A549 treated with AZD9567 at 1 μM for 4 hours (cell line): ENCODE data around the gene SYVN1. TPM values are rescaled to one million over a fixed set of nuclear protein-coding genes. Genes with fewer than 3 reads are reported as not detected.

Experiments
- total RNA-seq: library from RNA; stranded (reverse); fragments of 200-300 nt; extraction: Qiagen RNA extraction; gene quantifications from 5 replicates; pipeline ENCODE4 v1.2.3, GENCODE V29; 2022; ENCODE audit not compliant: insufficient read depth

The SYVN1 gene
- 32.1 to 46.1 TPM (median 43.1 TPM) in 5 replicates for total RNA-seq

DNA sequence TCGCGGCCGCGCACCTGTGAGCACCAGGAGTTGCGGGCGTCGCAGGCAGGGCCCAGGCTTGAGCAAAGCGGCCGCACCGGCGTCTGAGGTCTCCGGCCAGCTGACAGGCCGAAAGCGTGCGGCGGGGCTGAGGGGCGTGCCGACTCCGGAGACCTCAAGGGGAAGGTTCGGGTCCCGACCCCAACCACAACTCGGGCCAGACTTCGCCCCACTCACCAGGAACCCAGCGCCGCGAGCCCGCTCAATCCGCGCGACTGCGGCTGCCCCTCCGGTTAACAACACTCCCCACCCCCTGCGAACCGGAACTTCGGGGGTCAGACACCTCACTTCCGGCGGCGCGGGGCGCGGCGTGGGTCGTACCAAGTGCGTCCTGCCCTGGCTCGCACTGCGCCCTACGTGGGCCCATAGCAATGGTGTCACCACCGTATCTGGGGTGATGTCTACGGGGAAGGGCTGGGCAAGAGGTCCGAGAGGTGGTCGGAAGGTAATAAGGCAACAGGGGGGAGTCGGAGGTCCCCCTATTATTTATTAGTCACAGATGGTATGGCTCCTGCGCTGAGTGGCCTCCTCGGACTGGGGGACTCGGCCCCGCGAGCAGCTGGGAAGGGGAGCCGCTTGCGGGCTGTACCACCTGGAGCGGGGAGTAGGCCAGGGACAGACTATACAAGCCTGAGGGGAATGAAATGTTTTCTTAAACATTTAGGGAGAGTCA, at the start of gene SYVN1:
SYVN1 (minus strand) TSS at position 280 of the 712 bp plus-strand sequence. CDS start 918 bp downstream, outside the sequence.

DNA sequence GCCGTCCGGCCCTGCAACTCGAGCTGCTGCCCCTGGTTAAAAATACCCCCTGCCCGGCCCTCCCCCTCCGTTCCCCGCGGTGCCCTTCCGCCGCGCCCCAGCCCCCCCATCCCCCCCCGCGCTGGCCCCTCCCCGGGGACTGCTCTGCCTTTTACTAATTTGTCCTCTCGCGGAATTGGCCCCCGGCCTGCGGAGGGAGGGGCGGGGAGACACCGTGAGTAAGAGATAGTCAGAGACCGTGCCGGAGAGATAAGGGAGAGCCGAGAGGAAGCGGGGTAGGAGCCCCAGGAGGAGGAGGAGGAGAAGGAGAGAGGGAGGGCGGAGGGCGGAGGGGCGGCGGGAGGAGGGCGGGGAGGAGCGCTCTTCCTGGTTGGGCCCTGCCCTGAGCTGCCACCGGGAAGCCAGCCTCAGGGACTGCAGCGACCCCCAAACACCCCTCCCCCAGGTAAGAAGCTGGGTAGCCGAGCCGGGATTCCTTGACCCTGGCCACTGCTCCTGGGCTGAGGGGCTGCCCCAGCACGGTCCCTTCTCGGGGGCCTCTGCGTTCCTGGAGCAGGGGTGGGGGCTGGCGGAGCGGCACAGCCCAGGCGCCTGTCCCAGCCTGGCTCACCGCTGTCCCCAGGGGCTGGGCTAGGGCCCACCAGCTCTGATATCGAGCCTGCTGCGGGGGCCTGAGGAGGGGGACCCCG, 47.4 kb upstream of the SYVN1 start, which contains the start of gene CAPN1:
CAPN1 (plus strand) TSS at position 360 of the 689 bp plus-strand sequence. CDS start 774 bp downstream, outside the sequence.

DNA sequence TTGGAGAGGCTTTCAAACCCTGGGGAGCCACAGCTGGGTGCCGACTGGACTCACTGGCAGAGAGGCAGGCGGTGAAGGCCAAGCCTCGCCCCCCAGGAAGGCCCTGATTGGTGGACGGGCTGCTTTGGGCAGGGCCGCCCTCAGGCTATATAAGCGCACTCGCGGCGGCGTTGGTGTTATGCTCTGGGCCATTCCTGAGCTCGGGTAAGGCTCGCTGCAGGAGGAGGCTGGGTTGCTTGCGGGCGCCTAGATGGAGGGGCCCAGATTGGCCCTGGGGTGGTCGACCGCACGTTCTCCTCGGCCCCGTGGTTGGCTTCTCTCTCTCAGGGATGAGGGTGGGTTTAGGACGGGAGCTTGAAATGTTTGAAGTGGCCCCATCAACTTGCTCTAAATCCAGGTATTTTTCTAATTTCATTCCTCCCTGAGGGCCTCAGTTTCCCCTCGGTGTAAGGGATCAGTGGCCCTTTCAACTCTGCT, 35.8 kb upstream of the SYVN1 start, which contains the start of gene SPDYC:
SPDYC (plus strand) TSS at position 176 of the 477 bp plus-strand sequence. CDS start 1,125 bp downstream, outside the sequence.

DNA sequence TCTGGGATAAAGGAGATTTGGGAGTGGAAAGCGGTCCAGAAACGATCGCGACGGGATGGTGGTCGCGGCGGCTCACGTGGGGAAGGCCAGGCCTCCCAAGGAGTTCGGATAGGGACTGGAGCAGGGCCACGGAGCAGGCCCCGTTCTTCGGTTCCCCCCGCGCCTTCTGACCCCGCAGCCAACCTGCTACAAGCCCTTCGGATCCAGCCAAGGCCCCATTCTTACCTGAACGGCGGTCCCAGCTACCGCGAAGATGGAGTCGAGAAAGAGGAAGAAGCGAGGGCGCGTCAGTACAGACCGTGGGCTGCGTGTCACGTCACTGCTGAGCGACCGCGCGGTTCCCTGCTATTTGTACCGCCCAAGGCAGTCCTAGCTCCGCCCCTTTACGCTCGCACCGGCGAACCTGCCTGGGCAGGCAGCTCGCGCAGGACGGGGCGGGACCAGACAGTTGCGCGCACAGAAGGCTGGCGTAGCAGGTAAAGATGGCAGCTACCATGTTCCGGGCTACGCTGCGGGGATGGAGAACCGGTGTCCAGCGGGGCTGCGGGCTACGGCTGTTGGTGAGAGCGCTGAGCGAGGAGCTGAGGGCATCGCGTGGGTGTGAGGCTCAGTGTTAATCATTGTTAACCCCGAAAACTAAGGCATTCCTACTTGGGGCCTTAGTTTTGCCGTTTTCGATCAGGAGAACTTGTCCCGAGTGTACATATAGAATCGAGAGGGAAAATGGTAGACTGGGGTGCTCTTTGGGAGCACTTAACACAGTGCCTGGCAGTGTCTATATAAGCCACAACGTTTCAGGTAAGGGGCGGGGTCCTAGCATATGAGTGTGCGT, 12.2 kb downstream of the SYVN1 start, which contains the start of the genes FAU and MRPL49:
FAU (minus strand) TSS at position 270 of the 832 bp plus-strand sequence. CDS start 321 bp downstream, outside the sequence.
MRPL49 (plus strand) TSS at position 457 of the 832 bp plus-strand sequence; CDS start at position 483, 26 bp downstream.

DNA sequence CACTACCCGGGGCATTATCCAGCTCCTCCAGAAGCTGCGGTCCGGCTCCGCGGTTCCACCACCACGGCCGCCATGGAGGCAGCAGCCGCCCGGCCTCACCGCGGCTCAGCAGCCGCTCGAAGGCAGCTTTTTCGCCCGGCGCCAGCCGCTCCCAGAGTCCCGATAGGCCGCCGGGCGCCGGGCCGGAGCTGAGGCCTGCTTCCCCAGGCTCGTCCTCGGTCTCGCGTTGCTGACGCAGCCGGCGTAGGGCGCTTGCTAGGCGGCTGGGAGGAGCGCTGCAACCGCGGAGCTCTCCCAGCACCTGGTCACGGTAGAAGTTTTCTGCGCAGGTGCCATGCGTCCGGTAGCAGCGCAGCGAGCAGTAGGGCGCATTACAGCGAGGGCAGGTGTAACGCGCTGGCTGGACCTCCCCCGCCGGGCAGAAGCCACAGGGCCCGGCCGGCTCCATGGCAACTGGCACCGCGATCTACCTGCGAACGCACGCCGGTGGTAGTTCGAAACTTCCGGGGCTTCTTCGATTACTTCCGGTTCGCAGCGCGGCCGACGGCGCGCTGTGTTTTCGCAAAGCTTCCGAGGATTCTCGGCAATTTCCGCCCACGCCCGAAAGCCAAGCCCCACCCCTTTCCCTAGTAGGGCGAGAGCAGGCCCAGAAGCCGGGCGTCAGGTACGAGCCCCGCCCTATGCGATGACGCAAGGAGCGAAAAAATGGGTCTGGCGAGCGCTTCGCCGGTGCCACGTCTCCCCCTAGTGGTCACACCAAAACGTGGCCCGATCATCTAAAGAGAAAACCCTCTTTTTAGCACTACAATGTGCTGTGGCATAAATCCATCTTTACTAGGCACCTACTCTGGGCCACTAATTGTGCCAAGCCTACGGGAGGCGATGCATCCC, 16.9 kb downstream of the SYVN1 start, which contains the start of gene ZNHIT2:
ZNHIT2 (minus strand) TSS at position 496 of the 891 bp plus-strand sequence; CDS start at position 448, 48 bp downstream.

DNA sequence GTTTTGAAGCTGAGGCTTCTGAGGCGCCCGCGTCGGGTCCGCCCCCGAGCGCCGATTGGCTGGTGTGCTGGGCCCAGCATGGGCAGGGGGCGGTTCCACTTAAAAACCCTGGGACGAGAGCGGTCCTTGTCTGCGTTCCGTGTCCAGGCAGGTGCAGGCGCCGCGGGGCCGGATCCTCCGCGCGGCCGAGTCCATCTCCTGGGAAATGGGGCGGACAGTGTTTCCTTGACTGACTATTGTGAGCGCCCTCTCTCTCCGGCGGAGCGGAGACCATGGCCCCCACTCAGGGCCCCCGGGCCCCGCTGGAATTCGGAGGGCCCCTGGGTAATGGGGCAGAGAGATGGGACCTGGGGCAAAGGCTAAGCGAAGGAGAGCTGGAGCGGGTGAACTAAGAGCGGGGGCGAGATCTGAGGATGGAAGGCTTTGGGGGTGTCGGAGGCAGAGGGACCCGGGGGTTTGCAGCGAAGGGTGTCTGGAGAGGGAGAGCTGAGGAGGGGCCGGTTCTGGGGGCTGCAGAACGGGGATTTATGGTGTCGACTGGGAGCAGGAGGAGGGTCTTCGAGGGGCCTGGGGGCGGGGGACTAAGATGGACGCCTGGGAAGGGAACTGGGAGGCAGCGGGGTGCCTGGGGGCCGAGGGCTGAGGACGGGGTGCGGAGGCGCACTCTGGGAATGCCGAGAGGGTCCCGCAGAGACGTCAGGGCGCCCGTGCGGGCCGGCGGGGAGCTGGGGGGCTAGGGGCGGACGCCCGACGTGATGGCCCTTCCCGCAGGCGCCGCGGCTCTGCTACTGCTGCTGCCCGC, 22.4 kb downstream of the SYVN1 start, which contains the start of gene TM7SF2:
TM7SF2 (plus strand) TSS at position 129 of the 802 bp plus-strand sequence; CDS start at position 273, 144 bp downstream.

DNA sequence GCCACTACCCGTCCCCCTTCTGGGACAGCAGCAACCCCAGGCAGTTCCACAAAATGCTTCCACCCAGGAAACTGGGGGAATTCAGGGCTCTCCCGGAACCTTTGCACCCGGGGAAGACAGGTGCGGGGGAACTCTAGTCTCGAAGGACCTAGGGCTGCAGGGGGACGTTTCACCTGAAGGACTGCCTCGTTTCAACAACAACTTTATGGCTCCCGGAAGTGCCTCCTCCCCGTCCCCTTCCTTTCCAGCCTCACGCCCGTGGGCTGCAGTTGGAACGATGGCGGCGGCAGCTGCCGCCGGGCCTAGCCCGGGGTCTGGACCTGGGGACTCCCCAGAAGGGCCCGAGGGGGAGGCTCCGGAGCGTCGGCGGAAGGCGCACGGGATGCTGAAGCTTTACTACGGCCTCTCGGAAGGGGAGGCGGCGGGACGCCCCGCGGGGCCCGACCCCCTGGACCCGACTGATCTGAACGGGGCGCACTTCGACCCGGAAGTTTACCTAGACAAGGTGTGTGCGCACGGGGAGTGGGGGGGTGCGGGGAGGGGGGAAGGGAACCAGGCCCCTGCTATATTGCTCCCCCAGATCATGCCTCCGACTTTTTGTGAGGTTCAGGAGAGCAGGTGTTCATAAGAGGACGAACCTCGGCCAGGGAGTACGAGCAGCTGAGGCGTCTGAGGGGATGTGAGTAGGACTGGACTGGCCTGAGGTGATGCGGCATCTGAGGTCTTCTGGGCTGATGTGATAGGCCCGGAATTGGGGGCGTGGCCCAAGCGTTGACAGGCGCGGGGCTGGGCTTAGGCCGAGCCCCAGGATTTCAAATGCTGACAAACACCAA, 38.1 kb downstream of the SYVN1 start, which contains the start of gene VPS51:
VPS51 (plus strand) TSS at position 241 of the 833 bp plus-strand sequence; CDS start at position 278, 37 bp downstream.

DNA sequence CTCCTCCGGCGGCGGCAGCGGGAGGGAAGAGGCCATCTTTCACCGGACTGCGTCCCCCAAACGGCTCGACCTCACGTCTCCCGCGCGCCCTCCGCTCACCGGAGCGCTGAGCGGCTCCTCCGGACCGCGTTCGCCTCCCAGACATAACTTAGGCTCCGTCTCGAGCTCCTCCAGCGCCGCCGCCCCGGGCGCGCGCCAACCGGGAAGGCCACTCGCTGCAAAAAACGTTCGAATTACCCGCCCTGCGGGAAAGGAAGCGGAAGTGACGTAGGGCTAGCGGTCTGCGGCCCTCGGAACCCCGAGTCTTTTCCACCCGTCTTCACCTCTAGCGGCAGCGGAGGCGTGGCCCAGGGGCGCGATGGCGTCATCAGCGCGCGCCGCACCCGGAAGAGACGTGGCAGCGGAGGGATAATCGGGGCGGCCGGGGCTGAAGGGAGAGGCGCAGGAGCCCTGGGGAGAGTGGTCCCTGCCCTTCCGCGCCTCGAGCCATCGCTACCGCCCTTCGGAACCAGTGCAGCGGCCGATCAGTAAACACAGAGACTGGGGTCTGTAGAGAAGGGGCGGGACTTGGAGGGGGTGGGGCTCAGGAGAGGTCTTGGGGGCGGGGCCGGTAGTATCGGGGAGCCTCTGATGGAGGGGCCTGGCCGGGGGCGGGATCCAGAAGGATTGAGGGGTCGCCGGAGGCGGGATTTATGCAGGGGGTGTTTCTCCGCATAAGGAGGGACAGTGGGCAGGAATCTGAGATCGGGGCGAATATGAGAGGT, 50.3 kb downstream of the SYVN1 start, which contains the start of the genes CDCA5 and ZFPL1:
CDCA5 (minus strand) TSS at position 207 of the 764 bp plus-strand sequence; CDS start at position 145, 62 bp downstream.
ZFPL1 (plus strand) TSS at position 389 of the 764 bp plus-strand sequence. CDS start 477 bp downstream, outside the sequence.

Other genes with a start within 250 kb of the SYVN1 start
- 8.4 to 25.0 TPM (median 22.0 TPM) in 5 replicates for gene ATG2A, start 217.3 kb downstream of the SYVN1 start, total RNA-seq
- gene PPP2R5B, start 209.8 kb downstream of the SYVN1 start, total RNA-seq = 3.9 to 9.0 TPM (median 4.9 TPM) in 5 replicates
- gene GPHA2, start 198.6 kb downstream of the SYVN1 start, total RNA-seq = not detected in 5 replicates
- gene MAJIN, start 162.4 kb downstream of the SYVN1 start, total RNA-seq = not detected in 5 replicates
- gene BATF2, start 137.5 kb downstream of the SYVN1 start, total RNA-seq = 0.32 to 0.72 TPM (median 0.56 TPM) in 4 of 5 replicates, not detected in the other
- 178 to 191 TPM (median 184 TPM) in 5 replicates for gene ARL2, start 120.4 kb downstream of the SYVN1 start, total RNA-seq
- 21.5 to 38.9 TPM (median 23.0 TPM) in 5 replicates for gene SNX15, start 107.1 kb downstream of the SYVN1 start, total RNA-seq
- gene SAC3D1, start 93.3 kb downstream of the SYVN1 start, total RNA-seq = 28.1 to 60.9 TPM (median 56.5 TPM) in 5 replicates
- 0.10 to 0.11 TPM (median 0.10 TPM) in 3 of 5 replicates, not detected in the others for gene NAALADL1, start 76.0 kb downstream of the SYVN1 start, total RNA-seq
- gene CDCA5, start 50.5 kb downstream of the SYVN1 start, total RNA-seq = 53.7 to 73.8 TPM (median 71.6 TPM) in 5 replicates
- gene ZFPL1, start 50.3 kb downstream of the SYVN1 start, total RNA-seq = 36.2 to 60.8 TPM (median 37.2 TPM) in 5 replicates
- 53.4 to 56.1 TPM (median 54.3 TPM) in 5 replicates for gene VPS51, start 38.3 kb downstream of the SYVN1 start, total RNA-seq
- gene TM7SF2, start 22.6 kb downstream of the SYVN1 start, total RNA-seq = 5.2 to 8.9 TPM (median 7.1 TPM) in 5 replicates
- gene ZNHIT2, start 16.8 kb downstream of the SYVN1 start, total RNA-seq = 18.0 to 24.2 TPM (median 22.8 TPM) in 5 replicates
- 717 to 1,025 TPM (median 998 TPM) in 5 replicates for gene FAU, start 12.4 kb downstream of the SYVN1 start, total RNA-seq
- gene MRPL49, start 12.2 kb downstream of the SYVN1 start, total RNA-seq = 63.0 to 75.1 TPM (median 69.6 TPM) in 5 replicates
- not detected in 5 replicates for gene SPDYC, start 35.7 kb upstream of the SYVN1 start, total RNA-seq
- gene CAPN1, start 47.4 kb upstream of the SYVN1 start, total RNA-seq = 99.3 to 109 TPM (median 108 TPM) in 5 replicates
- gene POLA2, start 127.4 kb upstream of the SYVN1 start, total RNA-seq = 10.7 to 16.6 TPM (median 12.9 TPM) in 5 replicates
- gene CDC42EP2, start 180.3 kb upstream of the SYVN1 start, total RNA-seq = 15.9 to 20.4 TPM (median 17.2 TPM) in 5 replicates
- gene DPF2, start 199.3 kb upstream of the SYVN1 start, total RNA-seq = 39.2 to 41.2 TPM (median 40.8 TPM) in 5 replicates
- gene TIGD3, start 220.2 kb upstream of the SYVN1 start, total RNA-seq = 1.3 TPM in 5 replicates
- gene SLC25A45, start 248.1 kb upstream of the SYVN1 start, total RNA-seq = 8.5 to 11.6 TPM (median 10.3 TPM) in 5 replicates